ENCODE measurements around the gene ENTPD1. TPM values are rescaled to one million over a fixed set of nuclear protein-coding genes. Genes with fewer than 3 reads are reported as not detected.
A peak's percentile ranks its signal among the peaks of the same experiment; 100 is the strongest.
"Not testable (repeated sequence)": the region's sequence is repeated elsewhere in the genome, so short reads cannot be mapped to it uniquely, and the experiment has no call there.

Gene ENTPD1
- total RNA-seq, 2 donors from 2014 or later = 1.4 to 2.1 TPM

- peak overlapping the region in 1 of 2 donors; percentile 21 for H3K27ac Mint-ChIP-seq
Measured at GRCh38 chr10:95864906-95865813, 109.2 kb downstream of the ENTPD1 start.

GRCh38 chr10:95865814-95866466, 110.0 kb downstream of the ENTPD1 start:
- Mint-ChIP-seq H3K27ac (no peak overlapping the region), H3K36me3 (no peaks in the 10 kb centered on the region), H3K9me3 (no peaks in the 10 kb centered on the region)
- ATAC-seq = no peak
- DNase-seq (ENCODE audit: low spot score in 2 of 2) = no peak

More at GRCh38 chr10:95864906-95865813, 109.2 kb downstream of the ENTPD1 start:
- Mint-ChIP-seq H3K9me3 (no peaks in the 10 kb centered on the region), H3K36me3 (no peaks in the 10 kb centered on the region)
- peak; percentile 89 to 93 for ATAC-seq
- peak in 1 of 2 donors; percentile 40 for DNase-seq (ENCODE audit: low spot score in 2 of 2)

- Mint-ChIP-seq H3K36me3 (no peaks in the 10 kb centered on the region), H3K27ac (no peak overlapping the region), H3K9me3 (no peaks in the 10 kb centered on the region)
- ATAC-seq = no peak
- DNase-seq (ENCODE audit: low spot score in 2 of 2) = no peak
Measured at GRCh38 chr10:95866467-95866842, 110.5 kb downstream of the ENTPD1 start.

- Mint-ChIP-seq H3K36me3 (peaks cover 7 to 10% of the 10 kb centered on the region in 2 donors), H3K9me3 (no peaks in the 10 kb centered on the region), H3K27ac (no peak overlapping the region)
- DNase-seq (ENCODE audit: low spot score in 2 of 2) (no peak), ATAC-seq (peak in 1 of 2 donors; percentile 36)
Measured at GRCh38 chr10:95867866-95868265, 111.9 kb downstream of the ENTPD1 start.

- Mint-ChIP-seq H3K9me3 (peaks cover 0 to 5% of the 10 kb centered on the region in 2 donors), H3K36me3 (peaks cover 28 to 42% of the 10 kb centered on the region in 2 donors)
- ATAC-seq = no peak
Measured at GRCh38 chr10:95872158-95872711, 116.3 kb downstream of the ENTPD1 start.

GRCh38 chr10:95873139-95873538, 117.2 kb downstream of the ENTPD1 start:
- H3K9me3 Mint-ChIP-seq = peaks cover 0 to 5% of the 10 kb centered on the region in 2 donors
- ATAC-seq = no peak
- H3K36me3 Mint-ChIP-seq = peaks cover 28 to 42% of the 10 kb centered on the region in 2 donors
- DNase-seq (ENCODE audit: low spot score in 2 of 2) = no peak
- no peak overlapping the region for H3K27ac Mint-ChIP-seq

More at GRCh38 chr10:95872158-95872711, 116.3 kb downstream of the ENTPD1 start:
- DNase-seq (ENCODE audit: low spot score in 2 of 2) = no peak
- no peak overlapping the region for H3K27ac Mint-ChIP-seq

- no peak for ATAC-seq
- peaks cover 0 to 5% of the 10 kb centered on the region in 2 donors for H3K9me3 Mint-ChIP-seq
- DNase-seq (ENCODE audit: low spot score in 2 of 2) = no peak
- no peak overlapping the region for H3K27ac Mint-ChIP-seq
- peaks cover 28 to 42% of the 10 kb centered on the region in 2 donors for H3K36me3 Mint-ChIP-seq
Measured at GRCh38 chr10:95873651-95874050, 117.7 kb downstream of the ENTPD1 start.

GRCh38 chr10:95874783-95875182, 118.8 kb downstream of the ENTPD1 start:
- not testable (repeated sequence) for ATAC-seq
- H3K36me3 Mint-ChIP-seq = peaks cover 28 to 42% of the 10 kb centered on the region in 2 donors

GRCh38 chr10:95876756-95877155, 120.8 kb downstream of the ENTPD1 start:
- no peak for ATAC-seq
- Mint-ChIP-seq H3K27ac (no peak overlapping the region), H3K36me3 (peaks cover 28 to 39% of the 10 kb centered on the region in 2 donors), H3K9me3 (peaks cover 0 to 5% of the 10 kb centered on the region in 2 donors)
- no peak for DNase-seq (ENCODE audit: low spot score in 2 of 2)

More at GRCh38 chr10:95874783-95875182, 118.8 kb downstream of the ENTPD1 start:
- peak overlapping the region in 1 of 2 donors; percentile 6 for H3K27ac Mint-ChIP-seq
- not testable (repeated sequence) for H3K9me3 Mint-ChIP-seq; DNase-seq (ENCODE audit: low spot score in 2 of 2)

GRCh38 chr10:95877881-95878280, 121.9 kb downstream of the ENTPD1 start:
- DNase-seq (ENCODE audit: low spot score in 2 of 2) (no peak), ATAC-seq (no peak)
- no peak overlapping the region for H3K27ac Mint-ChIP-seq
- H3K9me3 Mint-ChIP-seq = peaks cover 0 to 5% of the 10 kb centered on the region in 2 donors
- peaks cover 18 to 34% of the 10 kb centered on the region in 2 donors for H3K36me3 Mint-ChIP-seq

- Mint-ChIP-seq H3K9me3 (no peaks in the 10 kb centered on the region), H3K27ac (no peak overlapping the region), H3K36me3 (peaks cover 0 to 8% of the 10 kb centered on the region in 2 donors)
- ATAC-seq (no peak), DNase-seq (ENCODE audit: low spot score in 2 of 2) (no peak)
Measured at GRCh38 chr10:95880704-95881103, 124.7 kb downstream of the ENTPD1 start.

GRCh38 chr10:95881316-95881715, 125.4 kb downstream of the ENTPD1 start:
- DNase-seq (ENCODE audit: low spot score in 2 of 2) = no peak
- Mint-ChIP-seq H3K27ac (no peak overlapping the region), H3K36me3 (peaks cover 0 to 3% of the 10 kb centered on the region in 2 donors), H3K9me3 (no peaks in the 10 kb centered on the region)
- no peak for ATAC-seq

- no peak for ATAC-seq
- DNase-seq (ENCODE audit: low spot score in 2 of 2) = no peak
- Mint-ChIP-seq H3K9me3 (no peaks in the 10 kb centered on the region), H3K27ac (no peak overlapping the region), H3K36me3 (peaks cover 5 to 16% of the 10 kb centered on the region in 2 donors)
Measured at GRCh38 chr10:95889830-95890229, 133.9 kb downstream of the ENTPD1 start.

- DNase-seq (ENCODE audit: low spot score in 2 of 2) = no peak
- no peaks in the 10 kb centered on the region for H3K9me3 Mint-ChIP-seq
- peaks cover 13 to 16% of the 10 kb centered on the region in 2 donors for H3K36me3 Mint-ChIP-seq
- no peak overlapping the region for H3K27ac Mint-ChIP-seq
- no peak for ATAC-seq
Measured at GRCh38 chr10:95896071-95896850, 140.3 kb downstream of the ENTPD1 start.

GRCh38 chr10:95905897-95906580, 150.1 kb downstream of the ENTPD1 start:
- not testable (repeated sequence) for DNase-seq (ENCODE audit: low spot score in 2 of 2); ATAC-seq; H3K9me3 Mint-ChIP-seq; H3K27ac Mint-ChIP-seq
- H3K36me3 Mint-ChIP-seq = peaks cover 6 to 11% of the 10 kb centered on the region in 2 donors
